SKM-1 (cell line): ENCODE results near the gene FOXK1.
"Not testable (repeated sequence)": the region's sequence is repeated elsewhere in the genome, so short reads cannot be mapped to it uniquely, and the experiment has no call there.

ENCODE experiments used
- DNase-seq: peaks from one replicate; lab custom pipeline; 2025; ENCODE audit not compliant: unreplicated experiment; lab: John Stamatoyannopoulos, UW

FOXK1 gene

DNA sequence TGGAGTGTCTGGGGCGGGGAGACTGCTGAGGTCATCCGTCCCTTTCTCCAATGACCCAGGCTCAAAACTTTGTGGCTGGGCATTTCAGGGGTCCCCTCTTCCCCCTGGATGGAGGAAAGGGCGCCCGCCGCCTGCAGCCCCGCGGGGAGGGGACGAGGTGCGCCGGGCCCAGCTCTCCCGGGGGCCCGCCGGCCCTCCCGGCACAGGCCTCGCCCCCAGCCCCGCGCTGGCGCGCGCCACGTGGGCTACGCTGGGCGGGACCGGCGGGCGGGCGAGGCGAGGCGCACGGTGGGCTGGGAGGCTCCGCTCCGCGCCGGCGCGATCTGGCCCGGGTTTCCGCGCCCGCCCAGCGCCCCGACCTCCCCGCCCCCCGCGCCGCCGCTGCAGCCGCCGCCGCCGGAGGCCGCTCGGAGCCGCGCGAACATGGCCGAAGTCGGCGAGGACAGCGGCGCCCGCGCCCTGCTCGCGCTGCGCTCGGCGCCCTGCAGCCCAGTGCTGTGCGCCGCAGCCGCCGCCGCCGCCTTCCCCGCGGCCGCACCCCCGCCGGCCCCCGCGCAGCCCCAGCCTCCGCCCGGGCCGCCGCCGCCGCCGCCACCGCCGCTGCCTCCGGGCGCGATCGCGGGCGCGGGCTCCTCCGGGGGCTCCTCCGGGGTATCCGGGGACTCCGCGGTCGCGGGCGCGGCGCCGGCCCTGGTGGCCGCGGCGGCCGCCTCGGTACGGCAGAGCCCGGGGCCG lies at the start of gene FOXK1:
FOXK1 (plus strand) TSS at position 410 of the 735 bp plus-strand sequence; CDS start at position 424, 14 bp downstream.
- DNase-seq, result peak; percentile 36

GRCh38 chr7:4633012-4633411 lies 49.1 kb upstream of the FOXK1 start:
- DNase-seq, result no peak

- DNase-seq, result no peak
Observed at GRCh38 chr7:4634166-4634565, 47.9 kb upstream of the FOXK1 start.

- no peak for DNase-seq
Observed at GRCh38 chr7:4638781-4639575, 43.1 kb upstream of the FOXK1 start.

DNA sequence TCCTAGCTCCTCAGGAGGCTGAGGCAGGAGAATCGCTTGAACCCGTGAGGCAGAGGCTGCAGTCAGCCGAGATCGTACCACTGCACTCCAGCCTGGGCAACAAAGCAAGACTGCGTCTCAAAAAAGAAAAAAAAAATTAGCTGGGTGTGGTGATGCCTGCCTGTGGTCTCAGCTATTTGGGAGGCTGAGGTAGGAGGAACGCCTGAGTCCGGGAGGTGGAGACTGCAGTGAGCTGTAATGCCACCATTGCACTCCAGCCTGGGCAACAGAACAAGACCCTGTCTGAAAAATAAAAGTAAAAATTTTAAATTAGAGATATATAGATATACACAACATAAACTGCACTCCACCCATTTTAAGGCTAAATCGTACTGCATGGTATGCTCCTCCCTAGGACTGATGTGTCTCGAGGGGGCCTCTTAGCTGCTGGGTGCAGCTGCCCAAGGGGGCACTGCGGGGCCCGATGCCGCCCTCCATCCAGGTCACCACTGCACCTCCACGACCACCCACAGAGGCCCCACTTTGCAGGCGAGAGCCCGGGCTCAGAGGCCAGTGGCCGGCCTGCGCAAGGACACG lies 40.9 kb upstream of the FOXK1 start:
- no peak for DNase-seq

DNA sequence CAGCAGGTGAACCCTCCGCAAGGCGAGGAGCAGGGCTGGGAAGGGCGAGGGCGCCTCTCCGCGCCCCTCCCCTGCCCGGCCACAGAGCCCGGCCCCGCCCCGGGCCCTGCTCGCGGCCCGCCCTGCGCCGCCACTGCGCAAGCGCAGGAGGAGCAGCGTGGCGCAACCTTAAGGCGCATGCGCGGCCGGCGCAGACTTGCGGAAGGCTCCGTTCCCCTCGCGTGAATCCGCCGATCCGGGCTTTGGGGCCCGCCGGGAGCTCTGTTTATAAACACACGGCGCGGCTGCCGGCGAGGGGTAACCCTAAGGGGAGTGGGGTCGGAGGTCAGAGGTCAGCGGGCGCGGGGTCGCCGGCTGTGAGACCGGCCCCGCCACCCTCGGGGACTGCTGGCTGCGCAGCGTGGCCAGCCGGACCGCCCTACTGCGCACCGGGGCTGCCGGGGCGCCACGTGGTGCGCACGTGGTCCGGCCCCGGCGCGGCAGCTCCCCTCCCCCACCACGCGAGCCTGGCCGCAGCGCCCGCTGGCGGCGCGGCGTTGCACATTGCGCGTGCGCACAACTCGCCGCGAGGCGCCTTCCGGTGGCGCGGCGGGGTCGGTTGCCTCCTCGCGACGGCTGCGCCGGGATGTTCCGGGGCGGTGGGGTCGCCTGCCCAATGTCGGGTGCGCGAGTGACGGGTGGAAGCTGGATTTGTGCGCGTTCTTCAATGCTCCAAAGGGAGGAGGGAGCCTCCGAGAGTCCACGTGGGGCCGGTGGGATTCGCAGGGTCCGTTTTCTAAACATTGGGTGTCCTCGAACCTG lies 40.2 kb upstream of the FOXK1 start:
- peak; percentile 80 for DNase-seq

DNA sequence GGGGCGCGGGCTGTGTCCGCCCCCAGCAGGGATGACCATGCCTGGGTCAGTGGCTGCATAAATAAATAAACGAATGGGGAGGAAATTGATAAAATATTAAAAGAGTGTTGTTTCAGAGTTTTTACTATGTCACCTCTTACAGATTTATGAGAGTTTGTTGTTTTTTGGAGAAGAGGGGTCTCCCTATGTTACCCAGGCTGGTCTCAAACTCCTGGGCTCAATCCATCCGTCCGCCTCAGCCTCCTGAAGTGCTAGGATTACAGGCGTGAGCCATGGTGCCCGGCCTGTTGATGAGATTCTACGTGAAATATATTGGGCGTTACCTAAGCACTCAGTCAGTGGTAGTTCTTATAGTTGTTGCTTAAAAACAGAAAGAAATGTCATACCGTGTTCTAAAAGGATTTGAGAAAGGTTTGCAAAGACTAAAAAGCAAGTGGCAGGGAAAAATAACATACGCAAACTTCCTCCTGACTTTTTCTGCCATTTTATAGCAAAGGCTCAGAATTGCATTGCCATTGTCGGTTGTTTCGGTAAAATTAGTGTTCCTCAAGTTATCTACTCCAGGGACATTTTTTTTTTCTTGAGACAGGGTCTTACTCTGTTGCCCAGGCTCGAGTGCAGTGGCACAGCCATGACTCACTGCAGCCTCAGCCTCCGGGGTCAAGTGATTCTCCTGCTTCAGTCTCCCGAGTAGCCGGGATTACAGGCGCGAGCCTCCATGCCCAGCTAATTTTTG lies 39.5 kb upstream of the FOXK1 start:
- no peak for DNase-seq

- not testable (repeated sequence) for DNase-seq
Observed at GRCh38 chr7:4643204-4643471, 39.0 kb upstream of the FOXK1 start.

DNA sequence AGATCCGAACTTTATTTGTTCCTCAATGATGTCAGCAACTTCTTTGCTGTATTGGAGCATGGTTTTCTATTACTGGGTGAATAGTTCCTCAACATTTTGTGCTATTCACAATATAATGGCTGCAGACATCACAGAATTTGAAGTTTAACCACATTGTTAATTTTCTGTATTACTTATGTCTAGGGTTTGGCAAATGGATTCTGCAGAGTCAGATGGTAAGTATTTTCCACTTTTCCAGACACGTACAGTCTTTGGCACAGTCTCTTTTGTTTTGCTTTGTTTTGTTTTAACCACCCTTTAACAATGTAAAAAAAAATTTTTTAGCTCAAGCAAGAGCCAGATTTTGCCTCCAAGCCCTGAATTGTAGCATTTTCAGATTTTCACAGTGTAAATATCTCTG lies 36.8 kb upstream of the FOXK1 start:
- DNase-seq, result no peak

- no peak for DNase-seq
Observed at GRCh38 chr7:4648111-4648510, 34.0 kb upstream of the FOXK1 start.

- DNase-seq, result no peak
Observed at GRCh38 chr7:4650433-4651047, 31.6 kb upstream of the FOXK1 start.

- DNase-seq, result no peak
Observed at GRCh38 chr7:4653771-4654170, 28.3 kb upstream of the FOXK1 start.

GRCh38 chr7:4655311-4655710 lies 26.8 kb upstream of the FOXK1 start:
- no peak for DNase-seq

DNA sequence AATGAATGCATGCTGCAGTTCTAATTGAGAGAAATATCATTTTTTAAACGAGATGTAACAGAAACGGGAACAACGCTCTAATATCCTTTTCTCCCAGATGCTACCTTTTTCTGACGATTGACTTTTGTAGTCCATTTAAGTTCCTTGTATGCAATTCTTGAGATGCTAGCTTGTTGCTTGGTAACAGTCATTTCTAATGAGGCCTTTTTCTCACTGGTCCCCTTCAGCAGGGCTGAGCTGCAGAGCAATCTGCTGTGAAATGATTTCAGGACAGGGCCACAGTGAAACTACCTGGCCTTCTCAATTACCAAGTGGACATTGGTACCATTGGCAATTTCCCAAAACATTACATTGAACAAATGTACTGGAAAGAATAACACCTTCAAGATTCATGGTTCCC lies 26.2 kb upstream of the FOXK1 start:
- DNase-seq, result no peak

- DNase-seq, result no peak
Observed at GRCh38 chr7:4657640-4658417, 24.3 kb upstream of the FOXK1 start.

GRCh38 chr7:4659551-4660286 lies 22.4 kb upstream of the FOXK1 start:
- peak; percentile 14 for DNase-seq

GRCh38 chr7:4661871-4662270 lies 20.2 kb upstream of the FOXK1 start:
- no peak for DNase-seq

DNA sequence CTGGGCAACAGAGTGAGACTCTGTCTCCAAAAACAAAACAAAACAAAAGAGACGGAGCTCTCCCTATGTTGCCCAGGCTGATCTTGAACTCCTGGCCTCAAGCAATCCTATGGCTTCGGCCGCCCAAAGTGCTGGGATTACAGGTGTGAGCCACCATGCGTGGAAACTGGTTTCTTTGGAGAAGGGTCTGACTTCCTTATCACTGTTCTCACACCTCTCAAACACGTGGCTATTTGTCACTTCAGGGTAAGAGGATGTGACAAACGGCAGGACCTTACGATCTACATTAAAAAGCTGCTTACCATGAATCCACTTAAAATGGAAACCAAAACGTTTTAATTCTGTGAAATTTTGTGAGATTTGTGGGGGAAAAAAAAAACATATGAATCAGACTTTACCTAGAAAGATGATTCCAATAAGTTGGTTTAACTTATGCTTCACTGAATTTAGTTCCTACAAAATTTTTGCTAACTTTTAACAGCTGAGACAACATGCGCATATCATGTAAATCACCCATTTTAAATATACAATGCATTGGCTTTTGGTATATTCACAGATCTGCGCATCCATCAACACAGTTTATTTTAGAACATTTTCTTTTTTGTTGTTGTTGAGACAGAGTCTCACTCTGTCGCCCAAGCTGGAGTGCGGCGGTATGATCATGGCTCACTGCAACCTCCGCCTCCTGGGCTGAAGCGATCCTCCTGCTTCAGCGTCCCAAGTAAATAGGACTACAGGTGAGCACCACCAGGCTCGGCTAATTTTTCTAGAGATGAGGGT lies 18.7 kb upstream of the FOXK1 start:
- no peak for DNase-seq
